ENCODE data around the gene MYOT.
"Not testable (repeated sequence)": the region's sequence is repeated elsewhere in the genome, so short reads cannot be mapped to it uniquely, and the experiment has no call there.

MYOT gene

GRCh38 chr5:137853165-137853564, 14.5 kb upstream of the MYOT start:
- in situ Hi-C loops (cut with MboI; ENCODE audit: low sequenced_read_pairs): not testable (repeated sequence)

GRCh38 chr5:137856201-137856600, 11.5 kb upstream of the MYOT start:
- in situ Hi-C loops (cut with MboI; ENCODE audit: low sequenced_read_pairs): no loop called here

- in situ Hi-C loops (cut with MboI; ENCODE audit: low sequenced_read_pairs): no loop called here
Measured at GRCh38 chr5:137856916-137857862, 10.5 kb upstream of the MYOT start.

DNA sequence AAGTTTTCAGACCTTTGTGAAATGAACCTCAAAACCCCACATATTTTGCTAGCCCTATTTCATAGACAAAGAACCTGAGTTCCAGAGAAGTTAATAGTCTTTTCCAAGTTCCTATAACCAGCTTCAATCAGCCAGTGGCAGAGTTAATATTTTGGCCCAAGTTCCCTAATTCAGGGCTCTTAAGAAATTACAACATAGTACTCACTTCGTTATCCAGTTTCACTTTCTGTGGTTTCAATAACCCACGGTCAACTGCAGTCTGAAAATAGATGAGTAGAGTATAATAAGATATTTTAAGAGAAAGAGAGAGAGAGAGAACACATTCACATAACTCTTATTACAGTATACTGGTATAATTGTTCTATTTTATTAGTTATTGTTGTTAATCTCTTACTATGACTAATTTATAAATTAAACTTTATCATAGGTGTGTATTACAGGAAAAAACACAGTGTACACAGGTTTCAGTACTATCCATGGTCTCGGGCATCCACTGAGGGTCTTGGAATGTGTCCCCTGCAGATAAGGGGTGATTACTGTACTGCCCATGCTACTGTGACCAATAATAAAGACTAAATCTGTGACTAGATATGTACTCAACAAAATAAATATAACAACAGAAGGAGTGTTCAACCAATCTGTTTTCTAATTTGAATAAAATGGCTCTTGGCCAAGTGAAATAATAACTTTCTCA, 9.3 kb upstream of the MYOT start:
- in situ Hi-C loops (cut with MboI; ENCODE audit: low sequenced_read_pairs): no loop called here

- in situ Hi-C loops (cut with MboI; ENCODE audit: low sequenced_read_pairs): no loop called here
Measured at GRCh38 chr5:137858954-137859353, 8.7 kb upstream of the MYOT start.

DNA sequence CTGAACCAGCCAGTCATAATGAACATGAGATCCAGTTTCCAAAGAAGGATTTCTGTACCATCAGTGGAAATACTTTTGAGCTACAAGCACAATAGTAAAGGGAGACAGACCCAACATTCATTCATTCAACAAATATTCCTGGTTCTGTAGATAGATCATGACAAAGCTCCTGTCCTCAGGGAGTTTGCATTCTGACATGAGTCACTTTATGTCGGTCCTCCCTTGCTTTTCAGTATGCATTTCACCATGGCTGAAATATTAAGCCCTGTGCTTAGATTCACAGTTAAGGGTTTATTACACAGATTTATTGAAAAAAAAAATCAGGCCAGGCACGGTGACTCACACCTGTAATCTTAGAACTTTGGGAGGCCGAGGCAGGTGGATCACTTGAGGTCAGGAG, 5.4 kb upstream of the MYOT start:
- in situ Hi-C loops (cut with MboI; ENCODE audit: low sequenced_read_pairs): no loop called here

GRCh38 chr5:137863653-137864052, 4.0 kb upstream of the MYOT start:
- in situ Hi-C loops (cut with MboI; ENCODE audit: low sequenced_read_pairs): not testable (repeated sequence)

GRCh38 chr5:137866541-137867388, 895 bp upstream of the MYOT start:
- in situ Hi-C loops (cut with MboI; ENCODE audit: low sequenced_read_pairs): no loop called here

DNA sequence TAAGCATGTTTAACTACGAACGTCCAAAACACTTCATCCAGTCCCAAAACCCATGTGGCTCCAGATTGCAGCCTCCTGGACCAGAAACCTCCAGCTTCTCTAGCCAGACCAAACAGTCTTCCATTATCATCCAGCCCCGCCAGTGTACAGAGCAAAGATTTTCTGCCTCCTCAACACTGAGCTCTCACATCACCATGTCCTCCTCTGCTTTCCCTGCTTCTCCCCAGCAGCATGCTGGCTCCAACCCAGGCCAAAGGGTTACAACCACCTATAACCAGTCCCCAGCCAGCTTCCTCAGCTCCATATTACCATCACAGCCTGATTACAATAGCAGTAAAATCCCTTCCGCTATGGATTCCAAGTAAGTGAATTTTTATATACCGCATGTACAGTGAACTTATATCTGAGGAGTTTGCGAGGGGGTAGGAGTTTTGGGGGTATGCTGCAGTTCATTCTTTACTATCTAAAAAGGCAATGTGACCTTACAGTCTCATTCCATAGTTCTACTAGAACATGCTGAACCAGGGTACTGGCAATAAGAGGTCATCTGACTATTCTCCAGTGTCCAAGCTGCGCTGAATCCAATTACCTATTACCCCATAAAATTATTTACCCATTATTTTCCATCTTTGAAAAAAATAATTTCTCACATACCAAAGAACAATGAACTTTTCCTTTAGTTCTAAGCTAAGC, 3.1 kb downstream of the MYOT start:
- in situ Hi-C loops (cut with MboI; ENCODE audit: low sequenced_read_pairs): no loop called here

DNA sequence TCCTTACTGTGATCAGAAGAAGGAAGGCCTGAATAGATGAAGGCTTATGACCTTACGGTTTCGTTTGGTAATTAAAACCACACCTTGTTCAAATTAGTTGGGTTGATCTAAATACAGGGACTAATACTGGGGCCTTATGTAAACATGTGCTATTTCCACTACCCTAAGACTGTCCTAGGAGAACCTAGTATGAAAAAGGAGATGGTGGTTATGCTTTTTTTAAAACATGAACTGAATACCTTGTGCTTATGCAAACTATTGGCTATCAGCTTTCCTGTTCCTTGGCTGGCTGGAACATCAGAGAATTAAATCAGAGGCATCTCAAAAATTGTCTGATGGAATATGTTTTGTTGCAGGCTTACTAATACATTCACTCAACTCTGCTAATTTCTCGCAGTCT, 3.9 kb downstream of the MYOT start:
- in situ Hi-C loops (cut with MboI; ENCODE audit: low sequenced_read_pairs): no loop called here

DNA sequence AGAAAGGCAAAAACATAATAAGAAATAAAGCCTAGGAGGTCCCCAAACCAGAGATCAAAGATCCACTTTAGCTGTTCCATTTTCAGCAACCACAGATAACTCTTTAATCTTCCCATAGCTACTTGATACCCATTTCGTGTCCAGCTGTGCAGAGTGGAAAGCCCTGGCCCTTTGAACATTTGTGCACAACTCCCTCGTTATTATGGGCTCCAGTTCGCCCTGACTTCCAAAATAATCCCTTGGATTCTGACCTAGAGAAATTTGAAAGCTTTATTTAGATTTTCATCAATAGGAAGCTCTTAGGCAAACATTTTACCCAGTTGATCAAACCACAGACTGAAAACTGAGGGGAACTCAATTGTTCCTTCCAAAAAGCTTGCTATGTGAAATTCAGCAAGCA, 4.8 kb downstream of the MYOT start:
- in situ Hi-C loops (cut with MboI; ENCODE audit: low sequenced_read_pairs): no loop called here

- in situ Hi-C loops (cut with MboI; ENCODE audit: low sequenced_read_pairs): no loop called here
Measured at GRCh38 chr5:137876101-137876500, 8.4 kb downstream of the MYOT start.

DNA sequence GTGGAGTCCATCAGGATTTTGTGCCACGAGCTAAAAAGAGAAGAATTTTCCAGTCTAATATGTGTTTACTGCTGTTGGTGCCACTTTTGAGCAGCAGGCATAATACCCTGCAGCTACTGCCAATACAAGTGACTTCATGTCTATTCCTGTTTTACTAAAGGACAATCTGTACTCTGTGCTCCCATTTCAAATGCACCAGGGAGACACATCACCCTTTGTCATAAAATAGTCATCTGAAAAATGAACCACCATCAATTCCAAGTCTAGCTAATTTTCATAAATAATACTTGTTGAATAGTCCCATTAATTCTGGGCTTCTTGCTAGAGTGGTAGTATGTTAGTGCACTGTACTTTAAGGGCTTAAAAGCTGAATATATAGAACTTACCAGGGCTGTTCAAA, 12.7 kb downstream of the MYOT start:
- in situ Hi-C loops (cut with MboI; ENCODE audit: low sequenced_read_pairs): no loop called here

- in situ Hi-C loops (cut with MboI; ENCODE audit: low sequenced_read_pairs): no loop called here
Measured at GRCh38 chr5:137887831-137888230, 20.2 kb downstream of the MYOT start.

DNA sequence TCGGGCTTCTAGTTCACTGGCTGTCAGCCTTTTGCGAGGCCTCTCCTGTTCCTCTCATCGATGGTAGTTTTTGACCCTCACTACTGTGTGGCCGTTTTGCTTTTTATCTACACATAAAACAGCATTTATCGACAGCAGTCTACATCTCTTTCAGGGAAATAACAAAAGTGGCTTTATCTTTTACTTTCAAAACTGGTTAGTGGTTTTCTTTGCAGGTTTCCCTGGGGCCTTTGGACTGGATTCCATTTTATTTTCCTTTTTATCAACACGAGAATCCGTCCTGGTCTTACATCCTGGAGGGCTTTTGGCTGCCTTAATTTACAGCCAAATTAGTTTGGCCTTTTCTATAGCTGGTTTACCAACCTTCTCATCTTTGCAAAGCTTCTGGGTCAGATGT, 20.8 kb downstream of the MYOT start:
- in situ Hi-C loops (cut with MboI; ENCODE audit: low sequenced_read_pairs): no loop called here

DNA sequence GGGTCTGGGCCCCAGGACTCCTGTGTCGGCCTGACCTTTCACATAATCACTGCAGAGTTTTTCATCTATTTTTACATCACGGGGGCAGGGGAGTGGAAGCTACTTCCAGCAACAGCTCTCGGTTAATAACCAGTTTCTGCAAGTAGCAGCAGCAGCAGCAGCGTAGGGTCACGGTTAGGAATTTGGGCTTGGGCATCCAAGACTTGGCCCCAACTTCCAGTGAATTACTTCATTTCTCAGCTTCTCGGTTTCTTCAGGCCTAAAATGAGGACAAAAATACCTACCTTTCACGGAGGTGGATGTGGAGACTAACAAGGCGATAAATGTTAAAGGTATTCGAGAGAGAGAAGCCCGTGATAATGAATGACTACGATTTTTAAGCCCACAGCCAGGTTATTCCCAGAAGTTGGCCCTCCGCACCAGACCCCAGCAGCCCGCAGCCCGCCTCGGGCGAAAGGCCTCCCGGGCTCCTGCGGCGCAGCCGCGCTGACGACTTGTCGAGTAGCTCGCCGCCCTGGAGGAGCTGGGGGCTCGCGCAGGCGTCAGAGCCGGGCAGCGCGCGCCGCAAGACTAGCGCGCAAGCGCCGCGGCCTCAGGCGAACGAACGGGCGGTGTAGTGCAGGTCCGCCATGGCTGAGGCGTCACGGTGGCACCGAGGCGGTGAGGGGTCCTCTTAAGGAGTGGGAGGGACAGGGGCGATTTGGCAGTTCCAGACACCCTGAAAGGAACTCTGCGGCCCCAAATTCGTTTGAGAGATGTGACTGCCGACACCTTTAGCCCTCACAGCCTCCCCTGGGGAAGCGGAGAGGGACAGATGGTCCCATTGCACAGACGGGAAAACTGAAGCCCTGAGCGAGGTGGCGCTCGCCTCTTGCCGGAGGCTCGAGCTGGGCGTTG, 21.5 kb downstream of the MYOT start, which contains the start of gene PKD2L2:
PKD2L2 (plus strand) TSS at position 595 of the 897 bp plus-strand sequence; CDS start at position 630, 35 bp downstream.
- in situ Hi-C loops (cut with MboI; ENCODE audit: low sequenced_read_pairs): no loop called here

- in situ Hi-C loops (cut with MboI; ENCODE audit: low sequenced_read_pairs): no loop called here
Measured at GRCh38 chr5:137890845-137891244, 23.2 kb downstream of the MYOT start.

DNA sequence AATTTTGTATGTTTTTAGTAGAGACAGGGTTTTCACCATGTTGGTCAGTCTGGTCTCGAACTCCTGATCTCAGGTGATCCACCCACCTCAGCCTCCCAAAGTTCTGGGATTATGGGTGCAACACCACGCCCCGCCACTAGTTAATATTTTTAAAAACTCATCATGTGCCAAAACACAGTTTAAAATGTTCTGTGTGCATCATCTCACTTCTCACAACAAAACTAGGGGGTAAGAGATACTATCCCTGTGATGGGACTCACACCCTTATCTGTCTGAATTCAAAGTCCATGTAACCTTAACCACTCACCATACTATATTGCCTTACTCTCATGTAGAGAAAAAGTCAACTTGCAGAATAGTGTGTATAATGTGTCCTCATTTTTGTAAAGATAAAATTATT, 24.2 kb downstream of the MYOT start:
- in situ Hi-C loops (cut with MboI; ENCODE audit: low sequenced_read_pairs): no loop called here

DNA sequence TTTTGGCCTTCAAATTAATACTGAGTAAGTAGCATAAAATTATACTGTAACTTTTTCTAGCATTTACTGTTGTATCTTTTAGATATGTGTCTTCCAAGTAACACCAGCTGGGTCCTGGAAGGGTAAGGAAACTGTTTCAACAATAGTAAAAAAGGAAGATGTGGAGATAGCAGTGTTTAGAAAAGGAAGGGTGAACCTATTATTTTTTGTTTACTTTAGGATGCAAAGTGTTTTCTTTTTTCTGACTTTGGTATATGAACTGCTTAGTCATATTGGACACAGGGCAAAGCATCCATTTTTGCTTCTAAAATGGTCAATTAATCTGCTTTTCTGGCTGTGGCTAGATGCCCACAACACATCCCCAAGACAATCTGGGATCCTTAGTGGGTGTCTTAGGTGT, 26.9 kb downstream of the MYOT start:
- in situ Hi-C loops (cut with MboI; ENCODE audit: low sequenced_read_pairs): no loop called here

DNA sequence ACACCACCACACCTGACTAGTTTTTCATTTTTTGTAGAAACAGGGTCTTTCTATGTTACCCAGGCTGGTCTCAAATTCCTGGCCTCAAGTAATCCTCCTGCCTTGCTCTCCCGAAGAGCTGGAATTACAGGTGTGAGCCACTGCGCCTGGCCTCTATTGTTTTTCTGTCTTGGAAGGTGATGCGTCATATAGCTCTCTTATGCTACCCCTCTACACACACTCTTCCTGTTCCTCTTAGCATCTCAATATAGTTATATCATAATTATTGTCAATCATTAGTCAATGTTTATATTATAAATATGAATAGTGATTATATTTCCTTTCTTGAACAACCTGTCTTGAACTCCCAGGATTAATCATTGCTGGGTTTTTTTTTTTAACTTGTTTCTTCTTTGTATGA, 28.9 kb downstream of the MYOT start:
- in situ Hi-C loops (cut with MboI; ENCODE audit: low sequenced_read_pairs): no loop called here
